Myocyte (in vitro differentiated cells): Measurements from ENCODE around the gene ARMC12. TPM values are rescaled to one million over a fixed set of nuclear protein-coding genes. Genes with fewer than 3 reads are reported as not detected.
"Not testable (repeated sequence)": the region's sequence is repeated elsewhere in the genome, so short reads cannot be mapped to it uniquely, and the experiment has no call there.

Experiments
- DNase-seq: peaks from one replicate; pipeline ENCODE4 v3.0.0-alpha.2; 2012; ENCODE audit warnings: low read depth
- polyA plus RNA-seq: library from polyadenylated mRNA; unstranded; fragments of >200 nt; gene quantifications from one replicate; pipeline ENCODE4 v1.2.1, GENCODE V29; 2012; ENCODE audit warnings: missing spikeins
- total RNA-seq: library from RNA; depleted of rRNA; stranded (reverse); fragments of >200 nt; gene quantifications from 2 replicates; pipeline ENCODE4 v1.2.3, GENCODE V29; 2014

Gene ARMC12
- total RNA-seq = 0.16 and 0.37 TPM in 2 replicates
- 0.32 TPM for polyA plus RNA-seq

GRCh38 chr6:35736982-35737412, at the start of gene ARMC12:
ARMC12 (plus strand) TSS chr6:35737032; CDS start chr6:35737109, 77 bp downstream.
- no peak for DNase-seq

GRCh38 chr6:35687658-35688604, 48.9 kb upstream of the ARMC12 start:
- DNase-seq = peak; percentile 70

- DNase-seq = peak; percentile 95
Measured at GRCh38 chr6:35688605-35689322, 48.1 kb upstream of the ARMC12 start, which contains the start of gene FKBP5. FKBP5 (minus strand) TSS chr6:35688915; CDS start chr6:35642824, 46,091 bp downstream.

- not testable (repeated sequence) for DNase-seq
Measured at GRCh38 chr6:35690006-35690405, 46.8 kb upstream of the ARMC12 start.

- DNase-seq = no peak
Measured at GRCh38 chr6:35690484-35690883, 46.3 kb upstream of the ARMC12 start.

GRCh38 chr6:35691027-35691824, 45.6 kb upstream of the ARMC12 start:
- peak; percentile 41 for DNase-seq

GRCh38 chr6:35694462-35694861, 42.4 kb upstream of the ARMC12 start:
- DNase-seq = no peak

- not testable (repeated sequence) for DNase-seq
Measured at GRCh38 chr6:35698430-35698829, 38.4 kb upstream of the ARMC12 start.

- no peak for DNase-seq
Measured at GRCh38 chr6:35698858-35699257, 38.0 kb upstream of the ARMC12 start.

- no peak for DNase-seq
Measured at GRCh38 chr6:35703554-35703953, 33.3 kb upstream of the ARMC12 start.

- DNase-seq = no peak
Measured at GRCh38 chr6:35706468-35706867, 30.4 kb upstream of the ARMC12 start.

- DNase-seq = no peak
Measured at GRCh38 chr6:35707714-35708407, 29.0 kb upstream of the ARMC12 start.

- no peak for DNase-seq
Measured at GRCh38 chr6:35708585-35708984, 28.2 kb upstream of the ARMC12 start.

GRCh38 chr6:35710241-35710847, 26.5 kb upstream of the ARMC12 start:
- no peak for DNase-seq

GRCh38 chr6:35711731-35712130, 25.1 kb upstream of the ARMC12 start:
- no peak for DNase-seq

GRCh38 chr6:35713006-35713767, 23.6 kb upstream of the ARMC12 start:
- no peak for DNase-seq

- DNase-seq = no peak
Measured at GRCh38 chr6:35716798-35717197, 20.0 kb upstream of the ARMC12 start.

- DNase-seq = no peak
Measured at GRCh38 chr6:35717449-35718374, 19.1 kb upstream of the ARMC12 start.
